GM19239 (cell line): ENCODE data around the gene RTKN.
"Not testable (repeated sequence)": the region's sequence is repeated elsewhere in the genome, so short reads cannot be mapped to it uniquely, and the experiment has no call there.

Experiments used
- DNase-seq: peaks from one replicate; pipeline ENCODE4 v3.0.0; 2011; ENCODE audit warnings: low spot score; ENCODE audit not compliant: insufficient read length
- FAIRE-seq: peaks from 2 replicates; lab custom pipeline; 2011; peaks lifted over from hg19 to GRCh38; lab: Jason Lieb, UNC

Gene RTKN

GRCh38 chr2:74420443-74421103, 21.2 kb downstream of the RTKN start:
- FAIRE-seq, DNase-seq: not testable (repeated sequence)

- FAIRE-seq (no peak), DNase-seq (no peak)
Observed at GRCh38 chr2:74420006-74420405, 21.7 kb downstream of the RTKN start.

- no peak for FAIRE-seq
- DNase-seq, result no peak
Observed at GRCh38 chr2:74419345-74419744, 22.4 kb downstream of the RTKN start.

- FAIRE-seq (no peak), DNase-seq (no peak)
Observed at GRCh38 chr2:74418312-74418711, 23.4 kb downstream of the RTKN start.

GRCh38 chr2:74417763-74418162, 24.0 kb downstream of the RTKN start:
- no peak for DNase-seq
- no peak for FAIRE-seq

GRCh38 chr2:74417197-74417596, 24.5 kb downstream of the RTKN start:
- DNase-seq (no peak), FAIRE-seq (no peak)

- DNase-seq, result no peak
- FAIRE-seq, result no peak
Observed at GRCh38 chr2:74416778-74417177, 25.0 kb downstream of the RTKN start.

- FAIRE-seq (no peak), DNase-seq (no peak)
Observed at GRCh38 chr2:74415762-74416395, 25.9 kb downstream of the RTKN start.

GRCh38 chr2:74414881-74415761, 26.6 kb downstream of the RTKN start:
- FAIRE-seq (peak; percentile 72), DNase-seq (no peak)

- no peak for FAIRE-seq
- no peak for DNase-seq
Observed at GRCh38 chr2:74414441-74414840, 27.3 kb downstream of the RTKN start.

GRCh38 chr2:74413001-74413698, 28.6 kb downstream of the RTKN start:
- no peak for DNase-seq
- FAIRE-seq, result no peak

GRCh38 chr2:74407682-74408081, 34.1 kb downstream of the RTKN start:
- FAIRE-seq (no peak), DNase-seq (no peak)

- DNase-seq (no peak), FAIRE-seq (no peak)
Observed at GRCh38 chr2:74406035-74406434, 35.7 kb downstream of the RTKN start.

- FAIRE-seq (no peak), DNase-seq (no peak)
Observed at GRCh38 chr2:74401891-74402290, 39.8 kb downstream of the RTKN start.

- FAIRE-seq, result peak; percentile 61
- no peak for DNase-seq
Observed at GRCh38 chr2:74399785-74400184, 42.0 kb downstream of the RTKN start.

- no peak for DNase-seq
- FAIRE-seq, result no peak
Observed at GRCh38 chr2:74396149-74396548, 45.6 kb downstream of the RTKN start.

- FAIRE-seq (no peak), DNase-seq (no peak)
Observed at GRCh38 chr2:74393525-74393924, 48.2 kb downstream of the RTKN start.

- no peak for FAIRE-seq
- DNase-seq, result no peak
Observed at GRCh38 chr2:74392449-74392743, 49.3 kb downstream of the RTKN start.

GRCh38 chr2:74391580-74392448, 49.9 kb downstream of the RTKN start:
- peak; percentile 91 for FAIRE-seq
- peak; percentile 83 for DNase-seq

- no peak for DNase-seq
Observed at GRCh38 chr2:74391209-74391579, 50.5 kb downstream of the RTKN start.

More at GRCh38 chr2:74391209-74391579, 50.5 kb downstream of the RTKN start:
- FAIRE-seq, result no peak
